PC-9 (cell line): ENCODE results near the gene SLCO2A1. TPM values are rescaled to one million over a fixed set of nuclear protein-coding genes. Genes with fewer than 3 reads are reported as not detected.
A peak's percentile ranks its signal among the peaks of the same experiment; 100 is the strongest.

Experiments used
- BruUV-seq: library from RNA; stranded (reverse); fragments of 400-500 nt; replicated peaks from 2 replicates; lab custom pipeline; 2021; lab: Mats Ljungman, UMichigan
- CTCF ChIA-PET: fragments of 300-600 bp; sonication (Branson Sonifier 250); formaldehyde crosslinking; loops from one replicate; lab custom pipeline; 2022; ENCODE audit warnings: antibody characterized with exemption; lab: Charles Lee
- POLR2A ChIA-PET: fragments of 300-600 bp; sonication (Branson Sonifier 250); formaldehyde crosslinking; loops from one replicate; lab custom pipeline; 2022; ENCODE audit warnings: antibody characterized with exemption; ENCODE audit not compliant: unreplicated experiment; lab: Charles Lee
- DNase-seq, 2 experiments: peaks; one replicate each; pipeline versions ENCODE4 v3.0.0 to v3.0.0-alpha.2; 2015 to 2022; ENCODE audit warnings: mixed read lengths in 1 of 2
- H2AFZ ChIP-seq: fragments of 200-600 bp; sonication (generic); 2 replicates; pipeline ENCODE4 v1.8.1; 2017; ENCODE audit warnings: antibody characterized with exemption
- H3F3A ChIP-seq: fragments of 200-600 bp; sonication (generic); 2 replicates; pipeline ENCODE4 v1.8.1; 2017; ENCODE audit warnings: antibody characterized with exemption, mild to moderate bottlenecking, low read depth; ENCODE audit not compliant: insufficient read depth
- H3K27ac ChIP-seq: fragments of 200-600 bp; sonication (generic); 2 replicates; pipeline ENCODE4 v1.6.1; 2016; ENCODE audit warnings: mixed run types
- H3K27me3 ChIP-seq: fragments of 200-600 bp; sonication (generic); 2 replicates; pipeline ENCODE4 v1.6.1; 2016; ENCODE audit warnings: low read depth, mixed run types; ENCODE audit not compliant: insufficient read depth
- H3K36me3 ChIP-seq: fragments of 200-600 bp; sonication (generic); 2 replicates; pipeline ENCODE4 v1.6.1; 2016; ENCODE audit warnings: low read depth, mixed run types
- H3K4me1 ChIP-seq: fragments of 200-600 bp; sonication (generic); replicated peaks from 2 replicates; pipeline ENCODE4 v1.6.1; 2016; ENCODE audit warnings: mixed run types; ENCODE audit not compliant: insufficient read depth
- H3K4me2 ChIP-seq: fragments of 200-600 bp; sonication (generic); 2 replicates; pipeline ENCODE4 v1.6.1; 2017; ENCODE audit warnings: mixed run types
- H3K4me3 ChIP-seq: fragments of 200-600 bp; sonication (generic); 2 replicates; pipeline ENCODE4 v1.6.1; 2016; ENCODE audit warnings: mixed run types
- H3K79me2 ChIP-seq: fragments of 200-600 bp; sonication (generic); 2 replicates; pipeline ENCODE4 v1.6.1; 2017; ENCODE audit warnings: low read depth, mixed run types
- H3K9me2 ChIP-seq: fragments of 200-600 bp; sonication (generic); 2 replicates; pipeline ENCODE4 v1.8.1; 2017; ENCODE audit warnings: mild to moderate bottlenecking; ENCODE audit not compliant: insufficient read depth
- H3K9me3 ChIP-seq: fragments of 200-600 bp; sonication (generic); 2 replicates; pipeline ENCODE4 v1.8.1; 2016; ENCODE audit warnings: low read depth; ENCODE audit not compliant: insufficient read depth
- H4K20me1 ChIP-seq: fragments of 200-600 bp; sonication (generic); 2 replicates; pipeline ENCODE4 v1.8.1; 2017; ENCODE audit not compliant: insufficient read depth
- EZH2 ChIP-seq: fragments of 200-600 bp; sonication (generic); IDR thresholded peaks from 2 replicates; pipeline ENCODE4 v1.8.0; 2017; ENCODE audit warnings: antibody characterized with exemption, low read depth
- intact Hi-C: fragments of 100-400 bp; cut with micrococcal nuclease; formaldehyde crosslinking; loops from one replicate; pipeline ENCODE4 v1.10.0; 2022; ENCODE audit not compliant: unreplicated experiment
- total RNA-seq: library from RNA; stranded (reverse); gene quantifications from 2 replicates; pipeline ENCODE4 v1.2.3, GENCODE V29; 2021
- TF ChIP-seq, protein P1 (sequence below): fragments of 200-600 bp; sonication (generic); conservative IDR thresholded peaks from 2 replicates; pipeline ENCODE4 v1.6.1; 2017; ENCODE audit warnings: mixed run types, antibody characterized with exemption, mild to moderate bottlenecking, moderate library complexity

The SLCO2A1 gene
- total RNA-seq, 1 experiment from 2014 or later: 0.44 TPM

- TF ChIP-seq EZH2: no peak
- TF ChIP-seq, protein P1, sequence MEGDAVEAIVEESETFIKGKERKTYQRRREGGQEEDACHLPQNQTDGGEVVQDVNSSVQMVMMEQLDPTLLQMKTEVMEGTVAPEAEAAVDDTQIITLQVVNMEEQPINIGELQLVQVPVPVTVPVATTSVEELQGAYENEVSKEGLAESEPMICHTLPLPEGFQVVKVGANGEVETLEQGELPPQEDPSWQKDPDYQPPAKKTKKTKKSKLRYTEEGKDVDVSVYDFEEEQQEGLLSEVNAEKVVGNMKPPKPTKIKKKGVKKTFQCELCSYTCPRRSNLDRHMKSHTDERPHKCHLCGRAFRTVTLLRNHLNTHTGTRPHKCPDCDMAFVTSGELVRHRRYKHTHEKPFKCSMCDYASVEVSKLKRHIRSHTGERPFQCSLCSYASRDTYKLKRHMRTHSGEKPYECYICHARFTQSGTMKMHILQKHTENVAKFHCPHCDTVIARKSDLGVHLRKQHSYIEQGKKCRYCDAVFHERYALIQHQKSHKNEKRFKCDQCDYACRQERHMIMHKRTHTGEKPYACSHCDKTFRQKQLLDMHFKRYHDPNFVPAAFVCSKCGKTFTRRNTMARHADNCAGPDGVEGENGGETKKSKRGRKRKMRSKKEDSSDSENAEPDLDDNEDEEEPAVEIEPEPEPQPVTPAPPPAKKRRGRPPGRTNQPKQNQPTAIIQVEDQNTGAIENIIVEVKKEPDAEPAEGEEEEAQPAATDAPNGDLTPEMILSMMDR: no peak
- Histone ChIP-seq H3K27ac (peak overlapping the region; percentile 37; the same call in 1 of the 2 replicates), H2AFZ (no peak overlapping the region), H3K4me2 (peak overlapping the region; percentile 23; the same call in 1 of the 2 replicates), H3F3A (peaks cover 24% of the 10 kb centered on the region), H3K36me3 (no peaks in the 10 kb centered on the region), H4K20me1 (no peaks in the 10 kb centered on the region), H3K9me3 (no peaks in the 10 kb centered on the region), H3K79me2 (no peaks in the 10 kb centered on the region), H3K9me2 (no peaks in the 10 kb centered on the region), H3K4me1 (peaks cover 22% of the 10 kb centered on the region), H3K27me3 (no peaks in the 10 kb centered on the region), H3K4me3 (no peak overlapping the region)
- intact Hi-C loops: loop anchor here (1.0 kb wide), 1 partner anchor 65 kb away; no protein-coding TSS in a partner anchor
- CTCF ChIA-PET: no interaction called here
- POLR2A ChIA-PET: interaction anchor here (0.5 to 0.7 kb wide), 2 partner anchors 296 to 465 kb away, joined by 4 read pairs; no protein-coding TSS in a partner anchor
- peak; percentile 70 to 72 for DNase-seq
- BruUV-seq: no TSS peak
Measured at GRCh38 chr3:134008630-134009156, 21.0 kb downstream of the SLCO2A1 start.

- intact Hi-C loops: loop anchor here (1.0 kb wide), 1 partner anchor 65 kb away; no protein-coding TSS in a partner anchor
- ChIA-PET POLR2A (no interaction called here), CTCF (no interaction called here)
- Histone ChIP-seq H3K36me3 (no peaks in the 10 kb centered on the region), H3K27me3 (no peaks in the 10 kb centered on the region), H3K9me2 (no peaks in the 10 kb centered on the region), H3F3A (peaks cover 24% of the 10 kb centered on the region), H2AFZ (no peak overlapping the region), H3K4me3 (no peak overlapping the region), H3K4me2 (no peak overlapping the region), H3K27ac (no peak overlapping the region), H4K20me1 (no peaks in the 10 kb centered on the region), H3K4me1 (peaks cover 22% of the 10 kb centered on the region), H3K79me2 (no peaks in the 10 kb centered on the region), H3K9me3 (no peaks in the 10 kb centered on the region)
- no TSS peak for BruUV-seq
- DNase-seq: no peak
- no peak for TF ChIP-seq EZH2
- TF ChIP-seq, protein P1: no peak
Measured at GRCh38 chr3:134007819-134008218, 21.9 kb downstream of the SLCO2A1 start.

DNA sequence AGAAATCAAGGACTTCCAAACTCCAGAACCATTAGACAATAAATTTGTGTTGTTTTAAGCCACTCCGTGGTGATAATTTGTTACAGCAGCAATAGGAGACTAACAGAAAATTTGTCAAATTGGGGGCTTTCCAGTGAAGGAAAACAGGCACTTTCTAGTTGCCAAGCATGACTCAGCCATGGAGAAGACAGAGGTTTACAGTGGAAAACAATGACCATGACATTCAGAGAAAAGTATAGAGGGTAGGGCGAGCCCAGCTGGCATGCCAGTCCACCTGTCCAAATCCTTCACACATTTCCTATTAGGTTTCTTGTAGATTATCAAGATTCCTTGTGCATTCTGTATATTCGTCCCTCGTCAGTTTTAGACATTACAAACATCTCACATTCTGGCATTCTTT lies 24.9 kb downstream of the SLCO2A1 start:
- Histone ChIP-seq H2AFZ (no peak overlapping the region), H3K4me2 (no peak overlapping the region), H3K4me1 (peaks cover 17% of the 10 kb centered on the region), H3K36me3 (no peaks in the 10 kb centered on the region), H3F3A (peaks cover 27% of the 10 kb centered on the region), H3K27me3 (0 out of 2 replicates have a peak, but pooled peaks cover 4% of the 10 kb centered on the region), H3K9me2 (no peaks in the 10 kb centered on the region), H3K9me3 (no peaks in the 10 kb centered on the region), H3K27ac (no peak overlapping the region), H3K79me2 (no peaks in the 10 kb centered on the region), H4K20me1 (no peaks in the 10 kb centered on the region), H3K4me3 (no peak overlapping the region)
- DNase-seq: no peak
- ChIA-PET POLR2A (no interaction called here), CTCF (interaction anchor here (0.7 kb wide), 1 partner anchor 1046 kb away, joined by 4 read pairs; no protein-coding TSS in a partner anchor)
- intact Hi-C loops: no loop called here
- BruUV-seq: no TSS peak
- TF ChIP-seq, protein P1: no peak
